ENCODE measurements around the gene ASTN2.
"Not testable (repeated sequence)": the region's sequence is repeated elsewhere in the genome, so short reads cannot be mapped to it uniquely, and the experiment has no call there.

DNA sequence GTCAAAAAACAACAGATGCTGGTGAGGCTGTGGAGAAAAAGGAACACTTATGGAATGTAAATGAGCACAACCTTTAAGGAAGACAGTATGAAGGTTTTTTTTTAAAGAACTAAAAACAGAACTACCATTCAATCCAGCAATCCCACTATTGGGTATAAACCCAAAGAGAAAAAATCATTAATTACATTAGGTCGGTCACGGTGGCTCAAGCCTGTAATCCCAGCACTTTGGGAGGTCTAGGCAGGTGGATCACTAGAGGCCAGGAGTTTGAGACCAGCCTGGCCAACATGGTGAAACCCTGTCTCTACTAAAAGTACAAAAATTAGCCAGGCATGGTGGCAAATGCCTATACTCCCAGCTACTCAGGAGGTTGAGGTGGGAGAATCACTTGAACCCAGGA, 584.5 kb downstream of the ASTN2 start:
- TF ChIP-seq YY1 (IDR thresholded peaks at IDR 0.05; ENCODE audit: insufficient read depth, insufficient read length); ZNF274 (IDR thresholded peaks at IDR 0.05; ENCODE audit: low read depth, low read length): not testable (repeated sequence)

All from NT2/D1 (cell line).